ENCODE data around the gene SFPQ. TPM values are rescaled to one million over a fixed set of nuclear protein-coding genes. Genes with fewer than 3 reads are reported as not detected.

Gene SFPQ
- total RNA-seq, 1 experiment from 2014 or later: 354 TPM

GRCh38 chr1:35190784-35191183 lies 2.2 kb downstream of the SFPQ start:
- DNase-seq (ENCODE audit: low spot score): no peak
- CTCF ChIA-PET: no interaction called here

GRCh38 chr1:35188578-35189392 lies 4.2 kb downstream of the SFPQ start:
- Mint-ChIP-seq H3K4me3 (peak overlapping the region; percentile 95), H3K27ac (peak overlapping the region; percentile 96), H3K36me3 (peaks cover 81% of the 10 kb centered on the region), H3K27me3 (ENCODE audit: low read depth) (no peaks in the 10 kb centered on the region), H3K9me3 (no peaks in the 10 kb centered on the region), H3K4me1 (peaks cover 68% of the 10 kb centered on the region)
- ChIA-PET CTCF (no interaction called here), POLR2A (no interaction called here)
- TF ChIP-seq IRF2 (CRISPR knock-in tag; IDR thresholded peaks at IDR 0.05; ENCODE audit: borderline replicate concordance, low read depth) (no peak), ZNF281 (CRISPR knock-in tag; IDR thresholded peaks at IDR 0.05) (no peak), ATF6 (CRISPR knock-in tag; IDR thresholded peaks at IDR 0.05) (no peak), JAZF1 (CRISPR knock-in tag; IDR thresholded peaks at IDR 0.05) (no peak), GABPB1 (CRISPR knock-in tag; IDR thresholded peaks at IDR 0.05) (peak; percentile 41; the same call in 1 of the 2 replicates), E2F1 (CRISPR knock-in tag; IDR thresholded peaks at IDR 0.05) (no peak), MYBL2 (CRISPR knock-in tag; IDR thresholded peaks at IDR 0.05) (no peak), ESRRA (CRISPR knock-in tag; IDR thresholded peaks at IDR 0.05; ENCODE audit: borderline replicate concordance) (no peak)
- no peak for DNase-seq (ENCODE audit: low spot score)
- no peak for ATAC-seq

More at GRCh38 chr1:35190784-35191183, 2.2 kb downstream of the SFPQ start:
- Mint-ChIP-seq H3K36me3 (peaks cover 61% of the 10 kb centered on the region), H3K27ac (peak overlapping the region; percentile 96), H3K4me3 (peak overlapping the region; percentile 95), H3K4me1 (peaks cover 56% of the 10 kb centered on the region), H3K27me3 (ENCODE audit: low read depth) (peaks cover 9% of the 10 kb centered on the region), H3K9me3 (no peaks in the 10 kb centered on the region)
- ATAC-seq: no peak
- POLR2A ChIA-PET: no interaction called here
- TF ChIP-seq OVOL2 (CRISPR knock-in tag; IDR thresholded peaks at IDR 0.05; ENCODE audit: borderline replicate concordance) (no peak), USF2 (CRISPR knock-in tag; IDR thresholded peaks at IDR 0.05) (no peak), IRF1 (CRISPR knock-in tag; IDR thresholded peaks at IDR 0.05) (no peak), ZNF317 (CRISPR knock-in tag; IDR thresholded peaks at IDR 0.05; ENCODE audit: borderline replicate concordance, low read depth) (no peak), FOXP1 (CRISPR knock-in tag; IDR thresholded peaks at IDR 0.05; ENCODE audit: borderline replicate concordance) (no peak), JUN (CRISPR knock-in tag; IDR thresholded peaks at IDR 0.05) (no peak), TEAD1 (CRISPR knock-in tag; IDR thresholded peaks at IDR 0.05) (no peak), STAT6 (CRISPR knock-in tag; conservative IDR thresholded peaks at IDR 0.05; ENCODE audit: low read depth) (no peak), ZNF263 (CRISPR knock-in tag; IDR thresholded peaks at IDR 0.05; ENCODE audit: low read depth) (no peak), EMX1 (CRISPR knock-in tag; IDR thresholded peaks at IDR 0.05) (no peak), CDX4 (CRISPR knock-in tag; IDR thresholded peaks at IDR 0.05; ENCODE audit: borderline replicate concordance) (no peak), ELF4 (CRISPR knock-in tag; IDR thresholded peaks at IDR 0.05; ENCODE audit: low read depth) (no peak), RELA (CRISPR knock-in tag; IDR thresholded peaks at IDR 0.05; ENCODE audit: borderline replicate concordance) (no peak)
